SK-N-SH (cell line): ENCODE results near the gene PDCD11. TPM values are rescaled to one million over a fixed set of nuclear protein-coding genes. Genes with fewer than 3 reads are reported as not detected.

Source experiments
- CTCF ChIA-PET: fragments of 300-600, 350-600 bp; formaldehyde crosslinking; extraction: SDS; loops from one replicate; lab custom pipeline; 2021; lab: Yijun Ruan, JAX
- POLR2A ChIA-PET: fragments of 350-600 bp; sonication (Branson Sonifier 250); formaldehyde crosslinking; extraction: SDS; loops from one replicate; lab custom pipeline; 2020; ENCODE audit warnings: antibody characterized with exemption, inconsistent platforms; lab: Yijun Ruan, JAX
- DNase-seq: peaks from one replicate; pipeline ENCODE4 v3.0.0; 2012
- H2AFZ ChIP-seq: fragments of 200-600 bp; sonication (generic); 2 replicates; pipeline ENCODE4 v1.8.1; 2016; ENCODE audit warnings: antibody characterized with exemption, mild to moderate bottlenecking, low read depth
- H3F3A ChIP-seq: fragments of 200-600 bp; sonication (generic); replicated peaks from 2 replicates; pipeline ENCODE3; 2016; ENCODE audit warnings: antibody characterized with exemption, mild to moderate bottlenecking; ENCODE audit not compliant: insufficient read depth
- H3K27ac ChIP-seq, 2 experiments: fragments of 200-500 bp in 1 of 2; fragments of 200-600 bp in 1 of 2; sonication (Bioruptor generic) in 1 of 2; sonication (generic), shearing (Covaris generic) in 1 of 2; 2 replicates each; pipeline versions ENCODE4 v1.5.1 to v1.6.1; 2014 to 2016; ENCODE audit warnings: low read depth in 2 of 2, inconsistent platforms in 1 of 2, low read length in 1 of 2, mild to moderate bottlenecking in 1 of 2, mixed read lengths in 1 of 2
- H3K27me3 ChIP-seq: fragments of 200-600 bp; sonication (generic), shearing (Covaris generic); 2 replicates; pipeline ENCODE4 v1.6.1; 2016; ENCODE audit warnings: mixed run types; ENCODE audit not compliant: insufficient read depth
- H3K36me3 ChIP-seq, 2 experiments: fragments of 200-500 bp in 1 of 2; fragments of 200-600 bp in 1 of 2; sonication (Bioruptor generic) in 1 of 2; sonication (generic) in 1 of 2; replicated peaks in 1 of 2; 2 replicates each; pipeline versions ENCODE3 to v1.5.1; 2014 to 2016; ENCODE audit warnings: low read length in 1 of 2, mild to moderate bottlenecking in 1 of 2; ENCODE audit not compliant: insufficient read depth in 2 of 2, control insufficient read depth in 1 of 2
- H3K4me1 ChIP-seq, 2 experiments: fragments of 200-500 bp in 1 of 2; fragments of 200-600 bp in 1 of 2; sonication (Bioruptor generic) in 1 of 2; sonication (generic), shearing (Covaris generic) in 1 of 2; 2 replicates each; pipeline versions ENCODE4 v1.5.1 to v1.6.1; 2014 to 2016; ENCODE audit warnings: low read depth in 1 of 2, low read length in 1 of 2, mixed run types in 1 of 2; ENCODE audit not compliant: insufficient read depth in 2 of 2, control insufficient read depth in 1 of 2
- H3K4me2 ChIP-seq: fragments of 200-600 bp; sonication (generic), shearing (Covaris generic); 2 replicates; pipeline ENCODE4 v1.6.1; 2017; ENCODE audit warnings: mixed run types
- H3K4me3 ChIP-seq, 2 experiments: fragments of 200-500 bp in 1 of 2; fragments of 200-600 bp in 1 of 2; sonication (Bioruptor generic) in 1 of 2; sonication (generic), shearing (Covaris generic) in 1 of 2; 2 replicates each; pipeline versions ENCODE4 v1.5.1 to v1.8.1; 2014 to 2016; ENCODE audit warnings: low read depth in 2 of 2, inconsistent platforms in 1 of 2, low read length in 1 of 2, mild to moderate bottlenecking in 1 of 2, mixed read lengths in 1 of 2, moderate library complexity in 1 of 2
- H3K79me2 ChIP-seq: fragments of 200-600 bp; sonication (generic); 2 replicates; pipeline ENCODE4 v1.8.1; 2017; ENCODE audit warnings: mild to moderate bottlenecking; ENCODE audit not compliant: insufficient read depth
- H3K9ac ChIP-seq: fragments of 200-600 bp; sonication (generic); 2 replicates; pipeline ENCODE4 v1.6.1; 2017; ENCODE audit warnings: mixed run types
- H3K9me2 ChIP-seq: fragments of 200-600 bp; sonication (generic); 2 replicates; pipeline ENCODE4 v1.6.1; 2017; ENCODE audit warnings: mixed run types
- H3K9me3 ChIP-seq: fragments of 200-600 bp; sonication (generic); 2 replicates; pipeline ENCODE4 v1.6.1; 2017; ENCODE audit warnings: mixed run types, mild to moderate bottlenecking, moderate library complexity
- H4K20me1 ChIP-seq: fragments of 200-600 bp; sonication (generic); 2 replicates; pipeline ENCODE4 v1.6.1; 2017; ENCODE audit warnings: mild to moderate bottlenecking, mixed run types; ENCODE audit not compliant: insufficient read depth
- CHD2 ChIP-seq: fragments of 150-350 bp; IDR thresholded peaks from 2 replicates; pipeline ENCODE4 v1.6.1; 2018; ENCODE audit warnings: low read length; ENCODE audit not compliant: partially characterized antibody
- ELF1 ChIP-seq: IDR thresholded peaks from 2 replicates; pipeline ENCODE4 v1.4.0; 2012
- EP300 ChIP-seq, 2 experiments: IDR thresholded peaks; 2 replicates each; pipeline versions ENCODE4 v1.4.0 to v1.6.1; 2012; ENCODE audit warnings: borderline replicate concordance in 1 of 2, low read depth in 1 of 2, low read length in 1 of 2
- EZH2phosphoT487 ChIP-seq: fragments of 200-600 bp; sonication (generic); IDR thresholded peaks from 2 replicates; pipeline ENCODE4 v1.6.1; 2017; ENCODE audit warnings: low read depth, mixed run types, mild to moderate bottlenecking, antibody characterized with exemption, moderate library complexity, borderline replicate concordance
- FOXJ3 ChIP-seq: sonication (generic); formaldehyde crosslinking; IDR thresholded peaks from 2 replicates; pipeline ENCODE4 v1.5.1; 2020; ENCODE audit warnings: mild to moderate bottlenecking, missing genetic modification reagents
- GABPA ChIP-seq: IDR thresholded peaks from 2 replicates; pipeline ENCODE4 v1.4.0; 2012; ENCODE audit warnings: low read depth, mild to moderate bottlenecking
- GATA2 ChIP-seq: sonication (generic); formaldehyde crosslinking; IDR thresholded peaks from 2 replicates; pipeline ENCODE4 v1.5.0; 2020; ENCODE audit warnings: mild to moderate bottlenecking, missing genetic modification reagents
- JUND ChIP-seq: IDR thresholded peaks from 2 replicates; pipeline ENCODE4 v1.4.0; 2012
- NFIC ChIP-seq: IDR thresholded peaks from 2 replicates; pipeline ENCODE4 v1.4.0; 2012; ENCODE audit warnings: borderline replicate concordance
- NRF1 ChIP-seq: IDR thresholded peaks from 2 replicates; pipeline ENCODE4 v1.6.1; 2012; ENCODE audit warnings: low read depth, mild to moderate bottlenecking, low read length
- POLR2AphosphoS5 ChIP-seq: IDR thresholded peaks from 2 replicates; pipeline ENCODE4 v1.6.1; 2012; ENCODE audit warnings: low read depth, low read length
- RAD21 ChIP-seq: IDR thresholded peaks from 2 replicates; pipeline ENCODE4 v1.6.1; 2012; ENCODE audit warnings: mild to moderate bottlenecking, low read length
- RCOR1 ChIP-seq: fragments of 150-350 bp; IDR thresholded peaks from 2 replicates; pipeline ENCODE4 v1.6.1; 2017; ENCODE audit warnings: antibody characterized with exemption, low read length
- RFX5 ChIP-seq: IDR thresholded peaks from 2 replicates; pipeline ENCODE4 v1.6.1; 2012; ENCODE audit warnings: mild to moderate bottlenecking, improper control_type of control experiment, low read length
- TEAD4 ChIP-seq: IDR thresholded peaks from 2 replicates; pipeline ENCODE4 v1.4.0; 2012; ENCODE audit warnings: mild to moderate bottlenecking, borderline replicate concordance; ENCODE audit not compliant: insufficient read depth
- YY1 ChIP-seq: IDR thresholded peaks from 2 replicates; pipeline ENCODE4 v1.4.0; 2012; ENCODE audit warnings: low read depth, mild to moderate bottlenecking
- WGBS: methylation state at CpG from one replicate; pipeline ENCODE4 v1.1.6; 2017; ENCODE audit warnings: low lambda C conversion rate; 5-methylcytosine and 5-hydroxymethylcytosine counted together
- polyA plus RNA-seq, 3 experiments: library from polyadenylated mRNA; depleted of rRNA; stranded (reverse); fragments of >200 nt; gene quantifications; 2 replicates each; pipeline ENCODE4 v1.2.3, GENCODE V29; 2012
- TF ChIP-seq, protein P1 (sequence below): IDR thresholded peaks from 2 replicates; pipeline ENCODE4 v1.4.0; 2012; ENCODE audit warnings: low read depth
- TF ChIP-seq, protein P2 (sequence below): IDR thresholded peaks from 2 replicates; pipeline ENCODE4 v1.4.0; 2012; ENCODE audit warnings: low read depth, borderline replicate concordance
- TF ChIP-seq, protein P3 (sequence below): IDR thresholded peaks from 2 replicates; pipeline ENCODE4 v1.6.1; 2012; ENCODE audit warnings: mild to moderate bottlenecking, low read depth, low read length, moderate library complexity

Gene PDCD11
- polyA plus RNA-seq, 1 of the 3 experiments (the other 2 are of a cell fraction), result 29.8 TPM

DNA sequence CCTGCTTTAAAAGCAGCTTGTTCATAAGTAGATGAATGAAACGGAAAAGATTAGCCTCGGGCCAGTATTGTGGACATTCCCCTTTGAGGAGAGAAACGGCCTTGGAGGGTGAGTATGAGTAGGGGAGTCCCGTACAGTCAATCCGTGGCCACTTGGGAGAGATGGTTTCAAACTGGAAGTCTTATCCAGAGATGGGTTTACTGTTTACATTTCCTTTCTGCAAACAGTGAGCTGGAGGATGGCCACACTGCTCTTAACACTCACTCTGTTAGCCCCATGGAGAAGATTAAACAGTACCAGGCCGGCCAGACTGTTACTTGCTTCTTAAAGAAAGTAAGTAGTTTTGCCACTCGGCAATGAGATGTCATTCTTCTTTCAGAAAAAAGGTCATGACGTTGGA is 35.5 kb downstream of the PDCD11 start:
- ChIA-PET POLR2A (no interaction called here), CTCF (interaction anchor here (0.9 to 1.8 kb wide), 4 partner anchors 10 to 132 kb away, joined by 3 to 8 read pairs (median 3); no protein-coding TSS in a partner anchor)
- Histone ChIP-seq H3F3A (no peaks in the 10 kb centered on the region), H4K20me1 (no peaks in the 10 kb centered on the region), H3K9me3 (no peaks in the 10 kb centered on the region), H3K36me3 (peaks cover 74 to 78% of the 10 kb centered on the region in 2 experiments), H3K79me2 (no peaks in the 10 kb centered on the region), H3K27me3 (no peaks in the 10 kb centered on the region), H3K9ac (no peak overlapping the region), H3K27ac (no peak overlapping the region), H3K4me1 (no peaks in the 10 kb centered on the region), H3K4me2 (no peak overlapping the region), H2AFZ (no peak overlapping the region), H3K4me3 (no peak overlapping the region), H3K9me2 (no peaks in the 10 kb centered on the region)
- 86% methylated on average over 8 of the region's 8 CpGs for WGBS
- no peak for DNase-seq
- TF ChIP-seq EP300 (IDR thresholded peaks at IDR 0.05; ENCODE audit: borderline replicate concordance in 1 of 2, low read depth in 1 of 2, low read length in 1 of 2) (no peak), ELF1 (no peak), TEAD4 (no peak), EZH2phosphoT487 (no peak), RFX5 (no peak)
- TF ChIP-seq, protein P1, sequence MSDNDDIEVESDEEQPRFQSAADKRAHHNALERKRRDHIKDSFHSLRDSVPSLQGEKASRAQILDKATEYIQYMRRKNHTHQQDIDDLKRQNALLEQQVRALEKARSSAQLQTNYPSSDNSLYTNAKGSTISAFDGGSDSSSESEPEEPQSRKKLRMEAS, result no peak

DNA sequence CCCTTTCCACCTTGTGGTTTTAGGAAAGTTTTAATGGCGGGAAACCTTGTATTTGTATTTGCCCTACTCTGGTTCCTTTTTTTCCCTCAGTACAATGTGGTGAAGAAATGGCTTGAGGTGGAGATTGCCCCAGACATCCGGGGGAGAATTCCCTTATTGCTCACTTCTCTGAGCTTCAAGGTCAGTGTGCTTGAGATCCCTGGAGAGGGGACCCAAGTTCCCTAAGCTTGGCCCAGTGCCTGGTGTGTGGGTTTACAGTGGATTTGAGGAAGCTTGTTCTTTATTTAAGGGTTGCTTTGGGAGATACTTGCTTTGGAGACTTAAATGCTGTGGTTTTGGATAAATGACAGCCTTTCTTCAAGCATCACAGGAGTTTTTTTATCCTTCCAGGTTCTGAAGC is 37.4 kb downstream of the PDCD11 start:
- H3K36me3 ChIP-seq, result peaks cover 70 to 76% of the 10 kb centered on the region in 2 experiments
- 90% methylated on average over 2 of the region's 2 CpGs for WGBS
- DNase-seq, result no peak
- H3K27ac ChIP-seq, result no peak overlapping the region
- no peaks in the 10 kb centered on the region for H3K79me2 ChIP-seq
- no peaks in the 10 kb centered on the region for H3K9me2 ChIP-seq
- TF ChIP-seq POLR2AphosphoS5 (no peak), CHD2 (no peak), JUND (no peak), GABPA (no peak), ELF1 (no peak), TEAD4 (no peak)
- TF ChIP-seq, protein P2, sequence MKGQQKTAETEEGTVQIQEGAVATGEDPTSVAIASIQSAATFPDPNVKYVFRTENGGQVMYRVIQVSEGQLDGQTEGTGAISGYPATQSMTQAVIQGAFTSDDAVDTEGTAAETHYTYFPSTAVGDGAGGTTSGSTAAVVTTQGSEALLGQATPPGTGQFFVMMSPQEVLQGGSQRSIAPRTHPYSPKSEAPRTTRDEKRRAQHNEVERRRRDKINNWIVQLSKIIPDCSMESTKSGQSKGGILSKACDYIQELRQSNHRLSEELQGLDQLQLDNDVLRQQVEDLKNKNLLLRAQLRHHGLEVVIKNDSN, result no peak
- no peak overlapping the region for H2AFZ ChIP-seq
- H4K20me1 ChIP-seq, result no peaks in the 10 kb centered on the region
- no peak overlapping the region for H3K4me2 ChIP-seq
- H3K9me3 ChIP-seq, result no peaks in the 10 kb centered on the region
- no peaks in the 10 kb centered on the region for H3F3A ChIP-seq
- POLR2A ChIA-PET, result interaction anchor here (0.6 kb wide), 1 partner anchor 90 kb away, joined by 3 read pairs; no protein-coding TSS in a partner anchor
- H3K4me3 ChIP-seq, result no peak overlapping the region
- no peaks in the 10 kb centered on the region for H3K27me3 ChIP-seq
- H3K4me1 ChIP-seq, result no peaks in the 10 kb centered on the region
- CTCF ChIA-PET, result interaction anchor here (0.9 to 1.3 kb wide), 2 partner anchors 17 to 51 kb away, joined by 5 to 6 read pairs; no protein-coding TSS in a partner anchor
- no peak overlapping the region for H3K9ac ChIP-seq

DNA sequence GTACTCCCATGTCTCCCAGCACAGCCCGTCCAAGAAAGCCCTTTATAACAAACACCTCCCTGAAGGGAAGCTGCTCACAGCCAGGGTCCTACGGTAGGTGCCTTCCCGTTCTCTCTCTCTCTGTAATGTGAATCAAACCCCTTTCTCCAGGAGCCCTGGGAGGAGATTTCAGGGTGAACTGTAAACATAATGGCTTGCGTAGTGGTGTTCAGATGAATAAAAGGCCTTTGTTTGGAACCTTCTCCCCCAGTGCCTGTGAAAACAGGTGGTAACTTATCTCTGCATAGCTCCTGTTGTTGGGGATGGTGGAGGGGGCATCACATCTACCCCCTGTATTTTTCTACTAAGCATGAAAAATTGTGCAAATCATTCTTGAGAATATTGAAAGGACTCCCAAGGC is 43.4 kb downstream of the PDCD11 start:
- Histone ChIP-seq H3K79me2 (no peaks in the 10 kb centered on the region), H2AFZ (no peak overlapping the region)
- TF ChIP-seq NFIC, result no peak
- no peak for TF ChIP-seq RAD21
- TF ChIP-seq, protein P3, sequence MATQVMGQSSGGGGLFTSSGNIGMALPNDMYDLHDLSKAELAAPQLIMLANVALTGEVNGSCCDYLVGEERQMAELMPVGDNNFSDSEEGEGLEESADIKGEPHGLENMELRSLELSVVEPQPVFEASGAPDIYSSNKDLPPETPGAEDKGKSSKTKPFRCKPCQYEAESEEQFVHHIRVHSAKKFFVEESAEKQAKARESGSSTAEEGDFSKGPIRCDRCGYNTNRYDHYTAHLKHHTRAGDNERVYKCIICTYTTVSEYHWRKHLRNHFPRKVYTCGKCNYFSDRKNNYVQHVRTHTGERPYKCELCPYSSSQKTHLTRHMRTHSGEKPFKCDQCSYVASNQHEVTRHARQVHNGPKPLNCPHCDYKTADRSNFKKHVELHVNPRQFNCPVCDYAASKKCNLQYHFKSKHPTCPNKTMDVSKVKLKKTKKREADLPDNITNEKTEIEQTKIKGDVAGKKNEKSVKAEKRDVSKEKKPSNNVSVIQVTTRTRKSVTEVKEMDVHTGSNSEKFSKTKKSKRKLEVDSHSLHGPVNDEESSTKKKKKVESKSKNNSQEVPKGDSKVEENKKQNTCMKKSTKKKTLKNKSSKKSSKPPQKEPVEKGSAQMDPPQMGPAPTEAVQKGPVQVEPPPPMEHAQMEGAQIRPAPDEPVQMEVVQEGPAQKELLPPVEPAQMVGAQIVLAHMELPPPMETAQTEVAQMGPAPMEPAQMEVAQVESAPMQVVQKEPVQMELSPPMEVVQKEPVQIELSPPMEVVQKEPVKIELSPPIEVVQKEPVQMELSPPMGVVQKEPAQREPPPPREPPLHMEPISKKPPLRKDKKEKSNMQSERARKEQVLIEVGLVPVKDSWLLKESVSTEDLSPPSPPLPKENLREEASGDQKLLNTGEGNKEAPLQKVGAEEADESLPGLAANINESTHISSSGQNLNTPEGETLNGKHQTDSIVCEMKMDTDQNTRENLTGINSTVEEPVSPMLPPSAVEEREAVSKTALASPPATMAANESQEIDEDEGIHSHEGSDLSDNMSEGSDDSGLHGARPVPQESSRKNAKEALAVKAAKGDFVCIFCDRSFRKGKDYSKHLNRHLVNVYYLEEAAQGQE, result no peak
- no peak for TF ChIP-seq NRF1
- no peak for TF ChIP-seq TEAD4
- TF ChIP-seq FOXJ3 (CRISPR knock-in tag), result no peak
- TF ChIP-seq ELF1, result no peak
- TF ChIP-seq EZH2phosphoT487, result no peak
- no peak for TF ChIP-seq YY1
- no peak for TF ChIP-seq POLR2AphosphoS5
- TF ChIP-seq CHD2, result no peak
- TF ChIP-seq RCOR1, result no peak
- TF ChIP-seq GATA2 (CRISPR knock-in tag), result no peak

More for the DNA sequence above, 43.4 kb downstream of the PDCD11 start:
- no peak for DNase-seq
- POLR2A ChIA-PET, result no interaction called here
- peaks cover 47 to 85% of the 10 kb centered on the region in 2 experiments for H3K36me3 ChIP-seq
- H3K9me3 ChIP-seq, result no peaks in the 10 kb centered on the region
- H3F3A ChIP-seq, result no peaks in the 10 kb centered on the region
- no peaks in the 10 kb centered on the region for H3K27me3 ChIP-seq
- H3K9me2 ChIP-seq, result no peaks in the 10 kb centered on the region
- no peak overlapping the region for H3K9ac ChIP-seq
- H3K4me2 ChIP-seq, result no peak overlapping the region
- H3K4me3 ChIP-seq, result no peak overlapping the region
- H3K4me1 ChIP-seq, result no peaks in the 10 kb centered on the region
- 97% methylated on average over 4 of the region's 4 CpGs for WGBS
- no peak overlapping the region for H3K27ac ChIP-seq
- no peaks in the 10 kb centered on the region for H4K20me1 ChIP-seq
- CTCF ChIA-PET, result no interaction called here
